Fibroblast of gingiva (primary cell): ENCODE measurements around the gene PI4KB.
"Not testable (repeated sequence)": the region's sequence is repeated elsewhere in the genome, so short reads cannot be mapped to it uniquely, and the experiment has no call there.

Experiments
- DNase-seq: peaks from one replicate; pipeline ENCODE4 v3.0.0-alpha.2; 2011; ENCODE audit warnings: low read depth

The PI4KB gene

GRCh38 chr1:151327223-151327902 is at the start of gene PI4KB:
PI4KB (minus strand) TSS chr1:151327416; CDS start chr1:151316481, 10,935 bp downstream.
- peak; percentile 97 for DNase-seq

GRCh38 chr1:151373196-151373595 is 46.0 kb upstream of the PI4KB start:
- DNase-seq, result no peak

GRCh38 chr1:151372058-151372934 is 45.1 kb upstream of the PI4KB start, which contains the start of gene SELENBP1:
SELENBP1 (minus strand) TSS chr1:151372705; CDS start chr1:151372641, 64 bp downstream.
- DNase-seq, result peak; percentile 85

DNA sequence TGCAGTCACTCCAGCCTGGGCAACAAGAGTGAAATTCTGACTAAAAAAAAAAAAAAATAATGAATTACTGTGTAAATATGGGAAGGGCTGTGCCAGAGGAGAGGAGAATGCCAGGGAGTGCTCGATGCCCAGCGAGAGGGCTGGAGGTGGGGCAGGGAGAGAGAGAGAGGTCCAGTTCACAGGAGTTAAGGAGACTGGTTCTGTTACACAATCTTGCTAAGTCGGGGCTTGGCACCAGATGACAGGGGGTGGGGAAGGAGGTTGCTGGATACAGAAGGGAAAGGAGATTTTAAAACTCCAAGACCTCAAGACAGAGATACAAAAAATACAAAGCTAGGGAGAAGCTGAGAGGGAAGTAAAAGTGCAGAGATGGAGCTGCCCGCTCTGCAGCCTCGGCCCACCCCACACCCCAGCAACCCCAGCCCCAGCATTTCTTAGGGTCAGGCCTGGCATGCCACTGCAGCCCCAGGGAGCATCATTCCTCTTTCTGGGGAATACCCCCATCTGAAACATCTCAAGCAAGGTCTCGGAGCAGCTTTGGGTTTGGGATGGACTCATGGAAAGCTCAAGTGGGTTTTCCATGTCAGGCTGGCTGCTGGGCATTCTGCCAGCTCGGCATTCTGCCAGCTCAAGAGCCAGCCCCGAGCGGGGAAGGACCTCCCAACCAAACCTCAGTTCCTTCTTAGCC is 44.3 kb upstream of the PI4KB start:
- peak; percentile 86 for DNase-seq

DNA sequence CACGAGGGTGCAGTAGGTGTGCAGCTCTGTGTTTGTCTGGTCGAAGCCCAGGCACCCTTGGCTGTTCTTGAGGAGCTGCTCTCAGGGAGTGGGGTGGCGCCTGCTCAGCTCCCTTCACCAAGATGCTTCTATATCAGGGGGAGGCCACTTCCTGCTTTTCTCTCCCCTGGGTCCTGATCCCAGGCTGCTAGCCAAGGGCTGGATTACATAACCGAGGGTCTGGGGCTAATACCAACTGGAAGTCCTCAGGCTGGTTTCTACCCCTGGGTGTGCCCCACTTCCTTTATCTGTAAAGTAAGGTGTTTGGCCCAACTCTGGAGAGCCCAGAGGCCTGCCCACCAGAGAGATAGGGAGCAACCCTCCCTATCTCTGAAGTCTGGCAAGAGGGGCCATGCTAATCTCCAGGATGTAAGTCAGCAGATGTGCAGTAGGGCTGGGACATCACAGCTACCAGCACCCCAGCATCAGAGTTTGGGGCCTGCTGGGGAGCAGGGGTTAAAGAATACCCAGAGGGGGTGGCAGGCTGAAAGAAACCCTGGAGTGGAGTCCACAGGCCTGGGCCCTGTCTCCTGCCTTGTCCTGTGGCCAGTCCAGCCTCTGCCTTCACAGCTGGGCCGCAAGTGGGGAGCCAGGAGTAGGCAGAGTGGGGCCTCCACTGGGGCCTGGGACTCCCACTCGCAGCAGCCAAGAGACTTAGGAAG is 43.1 kb upstream of the PI4KB start:
- DNase-seq, result no peak

- DNase-seq, result no peak
These were observed 42.4 kb upstream of the PI4KB start for GRCh38 chr1:151369621-151370048.

DNA sequence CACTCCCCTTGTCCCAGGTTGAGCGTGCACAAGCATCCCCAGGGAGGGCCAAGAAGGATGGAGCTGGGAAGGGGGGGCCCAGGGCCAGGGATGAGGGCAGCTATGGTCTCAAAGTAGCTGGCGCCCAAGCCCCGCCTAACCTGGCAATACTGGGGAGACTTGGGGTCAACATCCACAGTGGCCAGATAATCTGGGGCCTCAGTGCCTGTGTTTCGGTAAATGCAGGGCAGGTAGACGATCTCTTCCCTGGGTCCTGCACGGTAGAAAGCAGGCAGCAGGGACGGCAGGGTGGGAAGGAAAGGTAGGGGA is 42.0 kb upstream of the PI4KB start:
- no peak for DNase-seq

DNA sequence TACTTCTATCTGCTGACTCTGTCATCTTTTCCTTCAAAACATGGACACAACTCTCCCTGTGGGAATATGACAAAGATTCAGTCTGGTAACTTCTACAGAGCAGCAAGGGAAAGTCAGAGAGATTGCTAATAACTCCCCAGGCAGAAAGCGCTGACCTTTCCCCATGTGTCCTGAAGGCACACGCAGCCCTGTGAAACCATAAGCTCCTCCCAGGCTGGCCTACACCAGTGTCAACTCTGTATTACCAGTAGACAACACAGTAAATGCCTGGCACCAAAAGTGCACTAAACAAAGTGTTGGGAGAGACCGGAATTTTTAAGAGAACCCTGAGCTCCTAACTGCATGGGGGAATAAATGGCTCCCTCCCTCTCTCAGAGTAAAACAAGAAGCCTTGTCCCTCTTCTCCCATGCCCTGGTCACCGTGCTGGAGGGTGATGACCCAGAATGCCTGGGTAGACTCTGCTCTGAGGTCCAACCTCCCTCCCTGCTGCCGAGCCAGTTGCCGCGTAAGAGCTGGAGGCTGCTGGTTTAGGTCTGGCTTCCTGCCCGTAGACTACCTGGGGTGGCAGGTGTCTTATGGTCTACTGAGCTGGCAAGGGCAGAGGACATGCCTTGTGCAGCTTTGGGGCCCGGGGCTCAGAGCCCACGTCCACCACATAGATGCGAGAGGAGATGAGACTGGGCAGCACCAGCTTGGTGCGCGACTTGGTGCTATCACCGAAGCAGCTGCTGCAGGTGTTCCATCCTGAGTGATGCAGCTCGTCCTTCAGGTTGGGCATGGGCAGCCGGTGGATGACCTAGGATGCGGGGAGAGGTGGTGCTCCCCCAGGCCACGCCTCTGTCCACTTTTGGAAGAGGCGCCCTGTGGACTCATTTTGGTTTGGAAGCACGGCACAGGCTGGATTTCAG is 41.4 kb upstream of the PI4KB start:
- DNase-seq, result no peak

GRCh38 chr1:151367658-151368392 is 40.6 kb upstream of the PI4KB start:
- DNase-seq, result no peak

DNA sequence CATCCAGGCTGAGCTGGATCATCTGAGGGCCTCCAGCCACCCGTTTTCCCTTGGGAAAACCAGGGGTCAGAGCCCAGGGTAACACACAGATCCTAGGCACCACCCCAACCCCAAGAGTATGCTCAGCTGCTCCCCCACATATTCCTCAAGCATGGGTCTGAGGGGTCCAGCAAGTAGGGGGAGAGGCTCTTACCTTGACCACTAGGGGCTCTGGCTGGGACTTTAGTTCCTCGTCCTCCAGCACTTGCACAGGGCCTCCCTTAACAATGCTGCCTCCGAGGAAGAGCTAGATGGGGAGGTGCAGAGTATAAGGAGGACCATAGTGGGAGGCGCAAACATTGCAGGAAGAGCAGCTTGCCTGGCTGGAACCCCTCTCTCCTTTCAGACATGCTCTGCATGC is 37.8 kb upstream of the PI4KB start:
- no peak for DNase-seq

GRCh38 chr1:151362308-151363155 is 35.3 kb upstream of the PI4KB start:
- DNase-seq, result no peak

DNA sequence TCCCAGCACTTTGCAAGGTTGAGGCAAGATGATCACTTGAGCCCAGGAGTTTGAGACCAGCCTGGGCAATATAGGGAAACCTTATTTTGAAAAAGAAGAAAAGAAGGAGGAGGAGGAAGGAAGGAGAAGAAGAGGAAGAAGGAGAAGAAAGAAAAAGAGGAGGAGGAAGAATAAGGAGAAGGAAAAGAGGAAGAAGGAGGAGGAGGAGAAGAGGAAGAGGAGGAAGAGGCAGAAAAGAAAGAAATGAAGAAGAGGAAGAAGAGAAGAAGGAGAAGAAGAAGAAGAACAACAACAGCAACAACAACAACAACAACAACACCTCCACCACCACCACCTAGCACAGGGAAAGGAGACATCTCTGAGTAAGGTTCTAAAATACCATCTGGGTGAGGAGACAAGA is 34.7 kb upstream of the PI4KB start:
- no peak for DNase-seq

GRCh38 chr1:151356696-151357095 is 29.5 kb upstream of the PI4KB start:
- DNase-seq, result no peak

GRCh38 chr1:151352021-151352718 is 25.0 kb upstream of the PI4KB start:
- DNase-seq, result no peak

DNA sequence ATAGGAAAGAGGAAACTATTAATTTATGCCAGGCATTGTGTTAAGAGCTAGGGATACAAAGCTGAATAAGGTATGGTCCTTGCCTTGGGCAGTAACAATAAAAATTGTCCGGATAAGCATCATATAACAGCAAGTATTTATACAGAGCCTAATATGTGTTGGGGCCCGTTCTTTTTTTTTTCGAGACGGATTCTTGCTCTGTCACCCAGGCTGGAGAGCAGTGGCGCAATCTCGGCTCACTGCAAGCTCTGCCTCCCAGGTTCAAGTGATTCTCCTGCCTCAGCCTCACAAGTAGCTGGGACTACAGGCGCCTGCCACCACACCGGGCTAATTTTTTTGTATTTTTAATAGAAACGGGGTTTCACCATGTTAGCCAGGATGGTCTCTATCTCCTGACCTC is 23.1 kb upstream of the PI4KB start:
- not testable (repeated sequence) for DNase-seq

DNA sequence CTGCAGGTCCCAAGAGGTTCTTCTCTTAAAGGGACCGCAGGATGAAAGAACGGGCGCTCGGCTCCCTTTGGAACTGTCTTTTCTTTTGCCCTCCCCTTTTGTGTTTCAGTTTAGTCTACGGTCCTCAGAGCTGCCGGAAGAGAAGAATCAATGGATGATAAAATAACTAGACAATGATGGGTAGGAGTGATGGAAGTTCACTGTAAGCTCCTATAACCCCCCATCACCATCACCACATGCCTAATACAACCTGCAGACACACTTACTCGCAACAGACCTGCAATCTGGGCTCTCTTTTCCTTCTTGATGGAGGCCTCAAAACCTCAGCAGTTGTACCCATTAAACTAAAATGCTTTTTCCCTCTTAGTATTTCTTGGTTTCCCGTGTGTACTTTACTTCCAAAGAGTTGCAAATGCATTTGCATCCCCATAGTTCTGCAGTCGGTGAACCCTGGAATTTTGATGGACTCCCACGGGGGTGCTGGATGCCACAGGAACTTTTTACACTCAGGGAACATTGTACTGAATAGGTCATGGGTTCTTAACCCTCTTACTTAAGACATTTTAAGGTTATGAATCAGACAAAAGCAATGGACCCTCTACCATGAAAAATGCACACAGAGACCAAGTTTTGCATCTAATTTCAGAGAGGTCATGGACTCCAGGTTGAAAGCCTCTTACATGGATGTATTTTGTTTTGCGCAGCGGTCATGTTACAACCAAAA is 20.5 kb upstream of the PI4KB start:
- DNase-seq, result no peak

DNA sequence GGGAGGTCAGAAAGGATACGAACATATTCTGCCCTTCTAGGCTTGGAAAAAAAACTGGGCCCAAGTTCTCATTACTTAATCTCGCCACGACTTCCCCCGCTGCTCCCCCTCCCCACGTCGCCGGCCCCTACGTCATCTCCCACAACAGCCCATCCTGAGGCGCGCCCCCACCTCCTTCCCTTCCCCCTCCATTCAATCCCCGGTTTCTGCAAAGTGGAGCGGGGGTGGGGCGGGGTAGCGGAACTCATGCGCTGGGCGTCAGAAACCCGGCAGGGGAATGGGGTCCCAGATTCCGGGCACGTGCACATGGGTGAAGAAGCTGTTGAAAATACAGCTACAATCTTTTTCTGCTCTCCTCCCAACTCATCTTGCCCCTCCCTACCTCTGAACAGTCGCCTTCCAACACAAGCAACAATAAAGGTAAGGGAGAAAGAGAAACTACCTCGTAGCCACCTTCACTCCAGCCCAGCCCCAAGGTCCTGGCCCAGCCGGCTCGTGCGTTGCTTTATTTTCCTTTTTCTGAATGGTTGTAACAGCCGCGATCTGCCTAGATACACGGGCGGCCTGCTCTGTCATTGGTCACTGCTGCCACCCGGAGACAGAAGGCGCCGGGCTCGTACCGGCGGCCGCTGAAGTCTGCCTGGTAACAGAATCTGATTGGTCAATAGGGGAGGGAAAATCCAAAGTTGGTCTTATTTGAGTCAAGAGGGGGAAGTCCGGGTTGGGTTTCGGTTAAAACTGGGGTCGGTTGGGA is 19.7 kb upstream of the PI4KB start, which contains the start of gene RFX5:
Gene RFX5, minus strand, starts transcription at position 484 of the 754 bp plus-strand sequence. CDS start 932 bp downstream, outside the sequence.
- DNase-seq, result peak; percentile 94
